ENCODE data around the gene PLXDC1.

GRCh38 chr17:39095309-39095686 lies 56.1 kb downstream of the PLXDC1 start:
- TF ChIP-seq, protein P1, sequence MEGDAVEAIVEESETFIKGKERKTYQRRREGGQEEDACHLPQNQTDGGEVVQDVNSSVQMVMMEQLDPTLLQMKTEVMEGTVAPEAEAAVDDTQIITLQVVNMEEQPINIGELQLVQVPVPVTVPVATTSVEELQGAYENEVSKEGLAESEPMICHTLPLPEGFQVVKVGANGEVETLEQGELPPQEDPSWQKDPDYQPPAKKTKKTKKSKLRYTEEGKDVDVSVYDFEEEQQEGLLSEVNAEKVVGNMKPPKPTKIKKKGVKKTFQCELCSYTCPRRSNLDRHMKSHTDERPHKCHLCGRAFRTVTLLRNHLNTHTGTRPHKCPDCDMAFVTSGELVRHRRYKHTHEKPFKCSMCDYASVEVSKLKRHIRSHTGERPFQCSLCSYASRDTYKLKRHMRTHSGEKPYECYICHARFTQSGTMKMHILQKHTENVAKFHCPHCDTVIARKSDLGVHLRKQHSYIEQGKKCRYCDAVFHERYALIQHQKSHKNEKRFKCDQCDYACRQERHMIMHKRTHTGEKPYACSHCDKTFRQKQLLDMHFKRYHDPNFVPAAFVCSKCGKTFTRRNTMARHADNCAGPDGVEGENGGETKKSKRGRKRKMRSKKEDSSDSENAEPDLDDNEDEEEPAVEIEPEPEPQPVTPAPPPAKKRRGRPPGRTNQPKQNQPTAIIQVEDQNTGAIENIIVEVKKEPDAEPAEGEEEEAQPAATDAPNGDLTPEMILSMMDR (tag by site-specific recombination; IDR thresholded peaks at IDR 0.05): no peak
- no peak for TF ChIP-seq ZBTB8A (tag by site-specific recombination; IDR thresholded peaks at IDR 0.05)
